ENCODE measurements around the gene ATP2B3. TPM values are rescaled to one million over a fixed set of nuclear protein-coding genes. Genes with fewer than 3 reads are reported as not detected.

ATP2B3 gene
- total RNA-seq, 2 experiments from 2014 or later = not detected

- ChIA-PET POLR2A (no interaction called here), CTCF (no interaction called here)
- no peaks in the 10 kb centered on the region for H3K4me1 Mint-ChIP-seq (ENCODE audit: low read depth)
- no peak overlapping the region for H3K4me3 Mint-ChIP-seq
- no peak overlapping the region for H3K27ac Mint-ChIP-seq
- DNase-seq (no peak), ATAC-seq (no peak)
- H3K27me3 Mint-ChIP-seq = no peaks in the 10 kb centered on the region
- H3K9me3 Mint-ChIP-seq = no peaks in the 10 kb centered on the region
- H3K36me3 Mint-ChIP-seq (ENCODE audit: low read depth) = no peaks in the 10 kb centered on the region
- intact Hi-C loops (cut with micrococcal nuclease) = no loop called here
- no peak for TF ChIP-seq CTCF (IDR thresholded peaks at IDR 0.05)
These were observed 29.1 kb upstream of the ATP2B3 start for GRCh38 chrX:153488231-153488914.

- no peaks in the 10 kb centered on the region for H3K9me3 Mint-ChIP-seq
- no peaks in the 10 kb centered on the region for H3K27me3 Mint-ChIP-seq
- H3K4me1 Mint-ChIP-seq (ENCODE audit: low read depth) = no peaks in the 10 kb centered on the region
- ATAC-seq (no peak), DNase-seq (no peak)
- no peak overlapping the region for H3K4me3 Mint-ChIP-seq
- ChIA-PET POLR2A (interaction anchor here (1.3 kb wide), 1 partner anchor 10 kb away, joined by 3 read pairs; no protein-coding TSS in a partner anchor), CTCF (interaction anchor here (1.1 to 2.1 kb wide), 2 partner anchors 16 to 18 kb away, joined by 3 to 8 read pairs; no protein-coding TSS in a partner anchor)
- intact Hi-C loops (cut with micrococcal nuclease) = no loop called here
- no peaks in the 10 kb centered on the region for H3K36me3 Mint-ChIP-seq (ENCODE audit: low read depth)
- no peak overlapping the region for H3K27ac Mint-ChIP-seq
- no peak for TF ChIP-seq CTCF (IDR thresholded peaks at IDR 0.05)
These were observed 27.1 kb upstream of the ATP2B3 start for GRCh38 chrX:153490217-153490930.

GRCh38 chrX:153491351-153491914 lies 26.0 kb upstream of the ATP2B3 start:
- no peaks in the 10 kb centered on the region for H3K4me1 Mint-ChIP-seq (ENCODE audit: low read depth)
- DNase-seq = no peak

GRCh38 chrX:153491918-153492317 lies 25.5 kb upstream of the ATP2B3 start:
- DNase-seq (no peak), ATAC-seq (no peak)
- ChIA-PET CTCF (interaction anchor here (2.1 kb wide), 1 partner anchor 15 kb away, joined by 8 read pairs; no protein-coding TSS in a partner anchor), POLR2A (no interaction called here)
- H3K4me1 Mint-ChIP-seq (ENCODE audit: low read depth) = no peaks in the 10 kb centered on the region
- intact Hi-C loops (cut with micrococcal nuclease) = no loop called here
- no peaks in the 10 kb centered on the region for H3K36me3 Mint-ChIP-seq (ENCODE audit: low read depth)
- H3K27me3 Mint-ChIP-seq = no peaks in the 10 kb centered on the region
- H3K4me3 Mint-ChIP-seq = no peak overlapping the region
- no peak overlapping the region for H3K27ac Mint-ChIP-seq
- TF ChIP-seq CTCF (IDR thresholded peaks at IDR 0.05) = no peak
- no peaks in the 10 kb centered on the region for H3K9me3 Mint-ChIP-seq

More at GRCh38 chrX:153491351-153491914, 26.0 kb upstream of the ATP2B3 start:
- no peak overlapping the region for H3K27ac Mint-ChIP-seq
- H3K27me3 Mint-ChIP-seq = no peaks in the 10 kb centered on the region
- H3K36me3 Mint-ChIP-seq (ENCODE audit: low read depth) = no peaks in the 10 kb centered on the region
- H3K4me3 Mint-ChIP-seq = no peak overlapping the region
- ChIA-PET CTCF (interaction anchor here (0.5 to 2.1 kb wide), 3 partner anchors 15 to 459 kb away, joined by 3 to 8 read pairs (median 3); no protein-coding TSS in a partner anchor), POLR2A (interaction anchor here (1.3 kb wide), 1 partner anchor 11 kb away, joined by 3 read pairs; no protein-coding TSS in a partner anchor)
- no peak for TF ChIP-seq CTCF (IDR thresholded peaks at IDR 0.05)
- no peaks in the 10 kb centered on the region for H3K9me3 Mint-ChIP-seq
- no peak for ATAC-seq
- intact Hi-C loops (cut with micrococcal nuclease) = no loop called here

Measured in activated CD8-positive, alpha-beta T cell treated with anti-CD3 and anti-CD28 coated beads for 36 hours (primary cell).